A549 (cell line): Measurements from ENCODE around the gene AGFG1.

Experiments used
- CBX8 ChIP-seq: fragments of 200-600 bp; sonication (generic); IDR thresholded peaks from 2 replicates; pipeline ENCODE4 v1.6.1; 2016
- CTCF ChIP-seq: fragments of >200 bp; sonication (Bioruptor Twin); formaldehyde crosslinking; IDR thresholded peaks from 3 replicates; pipeline ENCODE4 v1.5.1; 2016
- ELK1 ChIP-seq: fragments of 150-350 bp; IDR thresholded peaks from 2 replicates; pipeline ENCODE4 v1.6.1; 2014; ENCODE audit warnings: low read depth, mild to moderate bottlenecking, low read length
- EP300 ChIP-seq, 2 experiments: fragments of >200 bp; sonication (Bioruptor Twin); formaldehyde crosslinking; IDR thresholded peaks; 2 replicates in 1 of 2; 3 replicates in 1 of 2; pipeline ENCODE4 v1.6.1; 2016 to 2017
- POLR2A ChIP-seq: IDR thresholded peaks from 2 replicates; pipeline ENCODE4 v1.6.1; 2012; ENCODE audit warnings: mild to moderate bottlenecking, low read length
- RCOR1 ChIP-seq: fragments of 150-350 bp; IDR thresholded peaks from 2 replicates; pipeline ENCODE4 v1.6.1; 2014; ENCODE audit warnings: antibody characterized with exemption, low read length, low read depth
- TP53 ChIP-seq: fragments of 250-450 bp; sonication (Bioruptor Pico); IDR thresholded peaks from 2 replicates; pipeline ENCODE4 v1.5.0; 2021; ENCODE audit warnings: mild to moderate bottlenecking, moderate library complexity
- TF ChIP-seq, protein P1 (sequence below): IDR thresholded peaks from 2 replicates; pipeline ENCODE4 v1.6.1; 2012
- TF ChIP-seq, protein P2 (sequence below): IDR thresholded peaks from 2 replicates; pipeline ENCODE4 v1.6.1; 2012; ENCODE audit warnings: low read depth, borderline replicate concordance

- no peak for TF ChIP-seq CTCF
- no peak for TF ChIP-seq ELK1
- TF ChIP-seq EP300 (IDR thresholded peaks at IDR 0.05) = no peak
- TF ChIP-seq POLR2A = no peak
- TF ChIP-seq TP53 (CRISPR knock-in tag) = no peak
- TF ChIP-seq CBX8 = no peak
- no peak for TF ChIP-seq RCOR1
- TF ChIP-seq, protein P1, sequence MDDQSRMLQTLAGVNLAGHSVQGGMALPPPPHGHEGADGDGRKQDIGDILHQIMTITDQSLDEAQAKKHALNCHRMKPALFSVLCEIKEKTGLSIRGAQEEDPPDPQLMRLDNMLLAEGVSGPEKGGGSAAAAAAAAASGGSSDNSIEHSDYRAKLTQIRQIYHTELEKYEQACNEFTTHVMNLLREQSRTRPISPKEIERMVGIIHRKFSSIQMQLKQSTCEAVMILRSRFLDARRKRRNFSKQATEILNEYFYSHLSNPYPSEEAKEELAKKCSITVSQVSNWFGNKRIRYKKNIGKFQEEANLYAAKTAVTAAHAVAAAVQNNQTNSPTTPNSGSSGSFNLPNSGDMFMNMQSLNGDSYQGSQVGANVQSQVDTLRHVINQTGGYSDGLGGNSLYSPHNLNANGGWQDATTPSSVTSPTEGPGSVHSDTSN = no peak
- TF ChIP-seq, protein P2, sequence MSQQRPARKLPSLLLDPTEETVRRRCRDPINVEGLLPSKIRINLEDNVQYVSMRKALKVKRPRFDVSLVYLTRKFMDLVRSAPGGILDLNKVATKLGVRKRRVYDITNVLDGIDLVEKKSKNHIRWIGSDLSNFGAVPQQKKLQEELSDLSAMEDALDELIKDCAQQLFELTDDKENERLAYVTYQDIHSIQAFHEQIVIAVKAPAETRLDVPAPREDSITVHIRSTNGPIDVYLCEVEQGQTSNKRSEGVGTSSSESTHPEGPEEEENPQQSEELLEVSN = no peak
These were observed 15.9 kb upstream of the AGFG1 start for GRCh38 chr2:227456102-227456501.
